ENCODE data around the gene SEPTIN12. TPM values are rescaled to one million over a fixed set of nuclear protein-coding genes. Genes with fewer than 3 reads are reported as not detected.

The SEPTIN12 gene
- total and polyA plus RNA-seq, 10 of the 15 experiments (the other 5 are each of a cell fraction or from before 2014, with no cell fraction given), result not detected

DNA sequence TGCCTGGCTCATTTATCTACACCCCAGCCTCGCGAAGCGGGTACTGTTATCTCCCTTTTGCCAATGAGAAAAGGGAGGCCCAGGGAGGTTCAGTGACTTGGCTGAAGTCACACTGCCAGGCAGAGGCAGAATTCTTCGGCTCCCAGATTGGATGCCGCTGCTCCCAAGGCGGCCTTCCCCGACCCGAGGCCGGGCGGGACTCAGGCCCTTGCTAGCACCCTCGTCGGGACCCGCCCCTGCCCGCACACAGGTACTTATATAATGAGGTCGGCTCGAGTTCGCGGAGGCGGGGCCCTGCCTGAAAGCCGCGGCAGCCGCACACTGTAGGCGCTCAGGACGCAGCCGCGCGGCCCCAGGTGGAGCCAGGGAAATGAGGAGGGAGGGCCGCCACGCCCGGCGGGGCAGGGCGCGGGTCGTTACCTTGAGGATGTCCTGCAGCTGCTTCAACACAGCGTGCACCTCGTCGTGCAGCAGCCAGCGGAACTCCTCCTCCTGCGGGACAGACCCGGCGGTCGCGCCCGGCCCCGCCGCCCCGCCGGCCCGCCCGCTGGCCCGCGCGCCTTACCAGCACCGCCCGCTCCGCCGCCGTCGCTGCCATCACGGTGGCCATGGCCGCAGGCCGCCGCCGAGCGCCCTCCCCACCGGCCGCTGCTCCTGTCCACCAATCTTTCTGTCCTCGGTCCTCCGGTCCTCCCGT, 14.0 kb upstream of the SEPTIN12 start, which contains the start of gene ROGDI:
TSS of gene ROGDI (minus strand) at position 672 of the 697 bp plus-strand sequence. CDS start at position 610, 62 bp downstream.
- intact Hi-C loops (cut with micrococcal nuclease; ENCODE audit: unreplicated experiment) (loop anchor here (2.0 to 10.0 kb wide), 4 partner anchors 33 to 187 kb away; partner anchors contain the start of genes ANKS3, DNAAF8, SEC14L5 and UBALD1), in situ Hi-C loops (cut with MboI) (no loop called here)
- 0 out of 2 replicates have a peak, but pooled peaks have one; percentile 4 for TF ChIP-seq TCF12 (IDR thresholded peaks at IDR 0.05; ENCODE audit: low read depth, low read length)
- TF ChIP-seq RB1 (IDR thresholded peaks at IDR 0.05; ENCODE audit: borderline replicate concordance), result peak; percentile 45; the same call in 1 of the 2 replicates
- no peak for TF ChIP-seq EGR1 (IDR thresholded peaks at IDR 0.05; ENCODE audit: borderline replicate concordance in 1 of 2, low read depth in 2 of 2, low read length in 2 of 2)
- peak; percentile 76 for TF ChIP-seq IKZF1 (conservative IDR thresholded peaks at IDR 0.05)
- TF ChIP-seq, protein P1, sequence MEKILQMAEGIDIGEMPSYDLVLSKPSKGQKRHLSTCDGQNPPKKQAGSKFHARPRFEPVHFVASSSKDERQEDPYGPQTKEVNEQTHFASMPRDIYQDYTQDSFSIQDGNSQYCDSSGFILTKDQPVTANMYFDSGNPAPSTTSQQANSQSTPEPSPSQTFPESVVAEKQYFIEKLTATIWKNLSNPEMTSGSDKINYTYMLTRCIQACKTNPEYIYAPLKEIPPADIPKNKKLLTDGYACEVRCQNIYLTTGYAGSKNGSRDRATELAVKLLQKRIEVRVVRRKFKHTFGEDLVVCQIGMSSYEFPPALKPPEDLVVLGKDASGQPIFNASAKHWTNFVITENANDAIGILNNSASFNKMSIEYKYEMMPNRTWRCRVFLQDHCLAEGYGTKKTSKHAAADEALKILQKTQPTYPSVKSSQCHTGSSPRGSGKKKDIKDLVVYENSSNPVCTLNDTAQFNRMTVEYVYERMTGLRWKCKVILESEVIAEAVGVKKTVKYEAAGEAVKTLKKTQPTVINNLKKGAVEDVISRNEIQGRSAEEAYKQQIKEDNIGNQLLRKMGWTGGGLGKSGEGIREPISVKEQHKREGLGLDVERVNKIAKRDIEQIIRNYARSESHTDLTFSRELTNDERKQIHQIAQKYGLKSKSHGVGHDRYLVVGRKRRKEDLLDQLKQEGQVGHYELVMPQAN (conservative IDR thresholded peaks at IDR 0.05), result peak; percentile 79; the same call in 1 of the 2 replicates
- no peak for TF ChIP-seq NFYB (IDR thresholded peaks at IDR 0.05; ENCODE audit: insufficient read depth, low read depth, low read length)
- peak; percentile 57; the same call in 1 of the 2 replicates for TF ChIP-seq LARP7 (IDR thresholded peaks at IDR 0.05)
- no peak for TF ChIP-seq BMI1 (IDR thresholded peaks at IDR 0.05; ENCODE audit: borderline replicate concordance)
- TF ChIP-seq MTA2 (IDR thresholded peaks at IDR 0.05; ENCODE audit: low read depth), result no peak
- TF ChIP-seq BHLHE40 (IDR thresholded peaks at IDR 0.05; ENCODE audit: borderline replicate concordance in 1 of 2, low read depth in 2 of 2, low read length in 1 of 2), result peak in 1 of 2 experiments; percentile 5; a peak in 1 of 4 replicates
- TF ChIP-seq MXI1 (IDR thresholded peaks at IDR 0.05; ENCODE audit: low read depth, low read length), result peak; percentile 48; the same call in 1 of the 2 replicates
- no peak for TF ChIP-seq SREBF2 (IDR thresholded peaks at IDR 0.05; ENCODE audit: low read length)
- peak; percentile 7; the same call in 1 of the 2 replicates for TF ChIP-seq NR2F1 (conservative IDR thresholded peaks at IDR 0.05)
- 0 out of 2 replicates have a peak, but pooled peaks have one; percentile 11 for TF ChIP-seq NR2C1 (IDR thresholded peaks at IDR 0.05)
- TF ChIP-seq GATAD2B (conservative IDR thresholded peaks at IDR 0.05; ENCODE audit: low read depth), result peak; percentile 70; the same call in 1 of the 2 replicates
- ChIA-PET POLR2A (interaction anchor here (0.5 to 1.8 kb wide), 4 partner anchors 9 to 108 kb away, joined by 3 to 5 read pairs (median 4); partner anchors contain the start of genes ANKS3, DNAAF8 and NUDT16L1), SMC1A (ENCODE audit: uncharacterized antibody, unreplicated experiment) (interaction anchor here (0.7 to 2.4 kb wide), 4 partner anchors 29 to 178 kb away, joined by 3 to 11 read pairs (median 6); partner anchors contain the start of gene DNAAF8), CTCF (interaction anchor here (1.0 to 1.4 kb wide), 3 partner anchors 33 to 107 kb away, joined by 3 to 5 read pairs (median 3); partner anchors contain the start of genes ANKS3 and DNAAF8), RAD21 (ENCODE audit: unreplicated experiment) (interaction anchor here (1.1 to 2.8 kb wide), 2 partner anchors 68 to 107 kb away, joined by 4 to 18 read pairs; partner anchors contain the start of genes ANKS3 and DNAAF8)
- under 1% methylated on average over 34 of the region's 70 CpGs for WGBS (ENCODE audit: insufficient coverage, insufficient replicate concordance, low lambda C conversion rate, missing lambda C conversion rate)
- Histone ChIP-seq H3K4me2 (ENCODE audit: control insufficient read depth, insufficient read depth) (peak within 1 kb of the TSS; percentile 97), H4K20me1 (ENCODE audit: control insufficient read depth, insufficient read depth) (no peaks in the 10 kb centered on the region), H2AFZ (ENCODE audit: control insufficient read depth, low read depth, low read length) (peak within 1 kb of the TSS; percentile 66), H3K4me3 (peak within 1 kb of the TSS; percentile 72), H3K9ac (ENCODE audit: control insufficient read depth, insufficient read depth, low read length) (peak within 1 kb of the TSS; percentile 43; the same call in 1 of the 2 replicates), H3K9me3 (replicated peaks; ENCODE audit: control insufficient read depth, insufficient read depth, low read length) (no peaks in the 10 kb centered on the region), H3K4me1 (ENCODE audit: control insufficient read depth, insufficient read depth, low read length) (peaks cover 20% of the 10 kb centered on the region), H3K27me3 (replicated peaks in 1 of 2; ENCODE audit: control insufficient read depth in 2 of 2, insufficient read depth in 2 of 2, low read length in 1 of 2) (no peaks in the 10 kb centered on the region), H3K79me2 (ENCODE audit: control insufficient read depth, insufficient read depth, low read length) (no peaks in the 10 kb centered on the region), H3K36me3 (ENCODE audit: control insufficient read depth in 2 of 2, insufficient read depth in 2 of 2, low read length in 1 of 2) (peaks cover 0 to 3% of the 10 kb centered on the region in 2 experiments), H3K27ac (ENCODE audit: control insufficient read depth, insufficient read depth) (peak within 1 kb of the TSS; percentile 58)
- DNase-seq (ENCODE audit: low read depth, low spot score) (no peak), ATAC-seq (peak; percentile 65), FAIRE-seq (peak; percentile 93)
- BruUV-seq (replicated peaks), result no TSS peak
